Measurements from ENCODE around the gene SORCS3.

The SORCS3 gene

DNA sequence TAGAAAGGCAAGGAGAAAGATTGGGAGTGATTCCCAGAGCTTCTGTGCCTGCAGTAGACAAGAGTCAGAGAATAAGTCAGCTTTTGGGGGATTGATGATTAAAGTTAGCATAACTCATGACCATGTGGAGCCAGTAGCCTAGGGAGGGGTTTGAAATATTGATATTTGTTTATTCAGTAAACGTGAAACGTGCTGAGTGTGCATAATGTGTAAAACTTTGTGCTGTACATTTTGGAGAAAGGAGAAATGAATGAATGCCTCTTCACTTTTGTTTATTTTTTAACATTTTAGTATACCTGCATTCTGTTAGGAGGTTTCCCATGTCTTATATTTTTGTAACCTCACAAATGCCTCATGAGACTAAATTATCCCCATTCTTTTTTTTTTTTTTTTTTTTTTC is 272.3 kb downstream of the SORCS3 start:
- H3K79me2 ChIP-seq (ENCODE audit: low read length): no peaks in the 10 kb centered on the region
- no peak overlapping the region for H2AFZ ChIP-seq (ENCODE audit: low read length)
- no peak overlapping the region for H3K9ac ChIP-seq (ENCODE audit: low read length)
- H3K27me3 ChIP-seq (replicated peaks; ENCODE audit: insufficient read depth, low read length): no peaks in the 10 kb centered on the region
- TF ChIP-seq EZH2phosphoT487 (IDR thresholded peaks at IDR 0.05; ENCODE audit: low read length) (no peak), EZH2 (optimal IDR thresholded peaks at IDR 0.05; ENCODE audit: low read depth, low read length) (no peak)
- TF ChIP-seq, protein P1, sequence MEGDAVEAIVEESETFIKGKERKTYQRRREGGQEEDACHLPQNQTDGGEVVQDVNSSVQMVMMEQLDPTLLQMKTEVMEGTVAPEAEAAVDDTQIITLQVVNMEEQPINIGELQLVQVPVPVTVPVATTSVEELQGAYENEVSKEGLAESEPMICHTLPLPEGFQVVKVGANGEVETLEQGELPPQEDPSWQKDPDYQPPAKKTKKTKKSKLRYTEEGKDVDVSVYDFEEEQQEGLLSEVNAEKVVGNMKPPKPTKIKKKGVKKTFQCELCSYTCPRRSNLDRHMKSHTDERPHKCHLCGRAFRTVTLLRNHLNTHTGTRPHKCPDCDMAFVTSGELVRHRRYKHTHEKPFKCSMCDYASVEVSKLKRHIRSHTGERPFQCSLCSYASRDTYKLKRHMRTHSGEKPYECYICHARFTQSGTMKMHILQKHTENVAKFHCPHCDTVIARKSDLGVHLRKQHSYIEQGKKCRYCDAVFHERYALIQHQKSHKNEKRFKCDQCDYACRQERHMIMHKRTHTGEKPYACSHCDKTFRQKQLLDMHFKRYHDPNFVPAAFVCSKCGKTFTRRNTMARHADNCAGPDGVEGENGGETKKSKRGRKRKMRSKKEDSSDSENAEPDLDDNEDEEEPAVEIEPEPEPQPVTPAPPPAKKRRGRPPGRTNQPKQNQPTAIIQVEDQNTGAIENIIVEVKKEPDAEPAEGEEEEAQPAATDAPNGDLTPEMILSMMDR (IDR thresholded peaks at IDR 0.05; ENCODE audit: low read length): no peak
- 0 out of 2 replicates have a peak, but pooled peaks cover 2% of the 10 kb centered on the region for H3K9me2 ChIP-seq (replicated peaks; ENCODE audit: insufficient read depth, low read length)
- H4K20me1 ChIP-seq (ENCODE audit: insufficient read depth, low read length): no peaks in the 10 kb centered on the region
- DNase-seq: no peak
- no peak overlapping the region for H3K4me3 ChIP-seq (ENCODE audit: low read length)
- H3F3A ChIP-seq (ENCODE audit: insufficient read depth, low read length): no peaks in the 10 kb centered on the region
- H3K36me3 ChIP-seq (replicated peaks; ENCODE audit: insufficient read depth, low read length): no peaks in the 10 kb centered on the region
- no peaks in the 10 kb centered on the region for H3K9me3 ChIP-seq (replicated peaks; ENCODE audit: insufficient read depth, low read length)
- H3K4me1 ChIP-seq (ENCODE audit: low read length): no peaks in the 10 kb centered on the region
- H3K27ac ChIP-seq (ENCODE audit: low read length): no peak overlapping the region
- no peak overlapping the region for H3K4me2 ChIP-seq (ENCODE audit: low read depth, low read length)

GRCh38 chr10:104920476-104920875 is 279.4 kb downstream of the SORCS3 start:
- no peaks in the 10 kb centered on the region for H3F3A ChIP-seq (ENCODE audit: insufficient read depth, low read length)
- TF ChIP-seq EZH2 (optimal IDR thresholded peaks at IDR 0.05; ENCODE audit: low read depth, low read length): no peak
- no peak for TF ChIP-seq EZH2phosphoT487 (IDR thresholded peaks at IDR 0.05; ENCODE audit: low read length)
- TF ChIP-seq, protein P1 (IDR thresholded peaks at IDR 0.05; ENCODE audit: low read length): no peak
- H3K36me3 ChIP-seq (replicated peaks; ENCODE audit: insufficient read depth, low read length): no peaks in the 10 kb centered on the region
- H3K9me2 ChIP-seq (replicated peaks; ENCODE audit: insufficient read depth, low read length): no peaks in the 10 kb centered on the region
- no peaks in the 10 kb centered on the region for H3K9me3 ChIP-seq (replicated peaks; ENCODE audit: insufficient read depth, low read length)
- no peak overlapping the region for H3K9ac ChIP-seq (ENCODE audit: low read length)
- H4K20me1 ChIP-seq (ENCODE audit: insufficient read depth, low read length): no peaks in the 10 kb centered on the region
- no peaks in the 10 kb centered on the region for H3K79me2 ChIP-seq (ENCODE audit: low read length)
- H3K4me1 ChIP-seq (ENCODE audit: low read length): no peaks in the 10 kb centered on the region
- no peak overlapping the region for H3K27ac ChIP-seq (ENCODE audit: low read length)
- no peak overlapping the region for H3K4me3 ChIP-seq (ENCODE audit: low read length)
- no peaks in the 10 kb centered on the region for H3K27me3 ChIP-seq (replicated peaks; ENCODE audit: insufficient read depth, low read length)
- H2AFZ ChIP-seq (ENCODE audit: low read length): no peak overlapping the region
- H3K4me2 ChIP-seq (ENCODE audit: low read depth, low read length): no peak overlapping the region
- DNase-seq: no peak

DNA sequence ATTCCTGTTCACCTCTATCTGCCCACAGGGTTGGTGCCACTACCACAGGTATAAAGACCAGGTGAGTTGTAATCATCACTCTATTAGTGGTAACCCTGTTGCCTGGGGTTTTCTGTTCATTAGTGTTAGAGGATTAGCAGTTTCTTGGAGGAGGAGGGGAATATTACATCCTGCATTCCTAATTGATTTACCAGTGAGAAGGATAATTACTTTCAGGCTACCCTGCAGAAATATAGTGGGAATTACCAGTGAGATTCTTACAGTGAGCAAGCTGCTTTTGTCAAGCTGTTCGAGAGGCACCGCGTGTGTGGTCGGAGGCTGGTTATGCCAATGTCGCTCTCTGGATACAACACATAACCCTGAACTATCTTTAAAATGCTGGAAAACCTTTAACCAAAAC is 280.7 kb downstream of the SORCS3 start:
- H3K27me3 ChIP-seq (replicated peaks; ENCODE audit: insufficient read depth, low read length): no peaks in the 10 kb centered on the region
- H4K20me1 ChIP-seq (ENCODE audit: insufficient read depth, low read length): no peaks in the 10 kb centered on the region
- H3K4me3 ChIP-seq (ENCODE audit: low read length): no peak overlapping the region
- H3K79me2 ChIP-seq (ENCODE audit: low read length): no peaks in the 10 kb centered on the region
- no peaks in the 10 kb centered on the region for H3K9me3 ChIP-seq (replicated peaks; ENCODE audit: insufficient read depth, low read length)
- no peaks in the 10 kb centered on the region for H3K36me3 ChIP-seq (replicated peaks; ENCODE audit: insufficient read depth, low read length)
- no peak overlapping the region for H3K4me2 ChIP-seq (ENCODE audit: low read depth, low read length)
- DNase-seq: no peak
- no peaks in the 10 kb centered on the region for H3F3A ChIP-seq (ENCODE audit: insufficient read depth, low read length)
- H3K4me1 ChIP-seq (ENCODE audit: low read length): no peaks in the 10 kb centered on the region
- H3K9ac ChIP-seq (ENCODE audit: low read length): no peak overlapping the region
- TF ChIP-seq, protein P1 (IDR thresholded peaks at IDR 0.05; ENCODE audit: low read length): no peak
- no peak for TF ChIP-seq EZH2phosphoT487 (IDR thresholded peaks at IDR 0.05; ENCODE audit: low read length)
- no peak for TF ChIP-seq EZH2 (optimal IDR thresholded peaks at IDR 0.05; ENCODE audit: low read depth, low read length)
- no peaks in the 10 kb centered on the region for H3K9me2 ChIP-seq (replicated peaks; ENCODE audit: insufficient read depth, low read length)
- no peak overlapping the region for H3K27ac ChIP-seq (ENCODE audit: low read length)
- H2AFZ ChIP-seq (ENCODE audit: low read length): no peak overlapping the region

Data from MM.1S (cell line).